T-helper 1 cell treated with Interleukin-12 subunit alpha and Interleukin-12 subunit beta and Interleukin-4 antibody, amounts not matched to agents 30 μg/mL and 1 μg/mL, for 36 hours (primary cell): ENCODE results near the gene FBH1.
"Not testable (repeated sequence)": the region's sequence is repeated elsewhere in the genome, so short reads cannot be mapped to it uniquely, and the experiment has no call there.

ENCODE experiments used
- H3K27ac Mint-ChIP-seq: one replicate; pipeline ENCODE4 v1.8.0; 2021; ENCODE audit warnings: mild to moderate bottlenecking, mixed read lengths
- H3K27me3 Mint-ChIP-seq: one replicate; pipeline ENCODE4 v1.8.0; 2021; ENCODE audit warnings: low read depth, mixed read lengths
- H3K36me3 Mint-ChIP-seq: one replicate; pipeline ENCODE4 v1.8.0; 2021; ENCODE audit warnings: low read depth, mixed read lengths
- H3K4me1 Mint-ChIP-seq: one replicate; pipeline ENCODE4 v1.8.0; 2021; ENCODE audit warnings: low read depth, mixed read lengths
- H3K4me3 Mint-ChIP-seq: one replicate; pipeline ENCODE4 v1.8.0; 2021; ENCODE audit warnings: mild to moderate bottlenecking, moderate library complexity, mixed read lengths
- H3K9me3 Mint-ChIP-seq: one replicate; pipeline ENCODE4 v1.8.0; 2021; ENCODE audit warnings: mixed read lengths

Gene FBH1

DNA sequence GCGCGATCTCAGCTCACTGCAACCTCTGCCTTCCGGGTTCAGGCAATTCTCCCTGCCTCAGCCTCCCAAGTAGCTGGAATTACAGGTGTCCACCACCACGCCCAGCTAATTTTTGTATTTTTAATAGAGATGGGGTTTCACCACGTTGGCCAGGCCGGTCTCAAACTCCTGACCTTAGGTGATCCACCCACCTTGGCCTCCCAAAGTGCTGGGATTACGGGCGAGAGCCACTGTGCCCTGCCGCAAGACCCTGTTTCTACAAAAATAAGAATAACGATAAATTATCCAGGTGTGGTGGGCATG, 70.9 kb downstream of the FBH1 start:
- H3K4me3 Mint-ChIP-seq, H3K9me3 Mint-ChIP-seq, H3K27me3 Mint-ChIP-seq, H3K4me1 Mint-ChIP-seq, H3K27ac Mint-ChIP-seq: not testable (repeated sequence)
- peaks cover 30% of the 10 kb centered on the region for H3K36me3 Mint-ChIP-seq

- no peaks in the 10 kb centered on the region for H3K9me3 Mint-ChIP-seq
- H3K4me1 Mint-ChIP-seq = peaks cover 1% of the 10 kb centered on the region
- no peak overlapping the region for H3K4me3 Mint-ChIP-seq
- H3K27ac Mint-ChIP-seq = no peak overlapping the region
- H3K36me3 Mint-ChIP-seq = peaks cover 25% of the 10 kb centered on the region
- no peaks in the 10 kb centered on the region for H3K27me3 Mint-ChIP-seq
These were observed 71.5 kb downstream of the FBH1 start for GRCh38 chr10:5961405-5962100.

DNA sequence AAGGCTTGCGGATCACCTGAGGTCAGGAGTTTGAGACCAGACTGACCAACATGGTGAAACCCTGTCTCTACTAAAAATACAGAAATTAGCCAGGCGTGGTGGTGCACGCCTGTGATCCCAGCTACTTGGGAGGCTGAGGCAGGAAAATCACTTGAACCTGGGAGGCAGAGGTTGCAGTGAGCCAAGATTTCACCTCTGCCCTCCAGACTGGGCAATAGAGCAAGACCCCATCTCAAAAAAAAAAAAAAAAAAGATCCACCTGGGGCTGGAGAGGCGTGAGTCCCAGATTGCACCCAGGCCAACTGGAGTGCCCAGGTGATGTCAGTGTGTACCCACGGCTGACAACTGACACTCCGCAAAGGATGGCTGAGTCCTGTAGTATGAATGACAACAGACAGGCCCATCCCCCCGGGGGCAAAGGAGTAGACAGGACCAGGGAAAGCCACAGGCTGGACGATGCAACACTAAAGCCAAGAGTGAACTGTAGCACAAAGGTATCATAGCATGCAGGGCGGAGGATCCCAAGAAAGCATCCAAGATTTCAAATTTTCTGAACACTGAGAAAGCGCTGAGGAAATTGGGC, 72.4 kb downstream of the FBH1 start:
- Mint-ChIP-seq H3K27ac (peak overlapping the region; percentile 49), H3K36me3 (peaks cover 22% of the 10 kb centered on the region)
- not testable (repeated sequence) for H3K9me3 Mint-ChIP-seq, H3K4me3 Mint-ChIP-seq, H3K4me1 Mint-ChIP-seq, H3K27me3 Mint-ChIP-seq

DNA sequence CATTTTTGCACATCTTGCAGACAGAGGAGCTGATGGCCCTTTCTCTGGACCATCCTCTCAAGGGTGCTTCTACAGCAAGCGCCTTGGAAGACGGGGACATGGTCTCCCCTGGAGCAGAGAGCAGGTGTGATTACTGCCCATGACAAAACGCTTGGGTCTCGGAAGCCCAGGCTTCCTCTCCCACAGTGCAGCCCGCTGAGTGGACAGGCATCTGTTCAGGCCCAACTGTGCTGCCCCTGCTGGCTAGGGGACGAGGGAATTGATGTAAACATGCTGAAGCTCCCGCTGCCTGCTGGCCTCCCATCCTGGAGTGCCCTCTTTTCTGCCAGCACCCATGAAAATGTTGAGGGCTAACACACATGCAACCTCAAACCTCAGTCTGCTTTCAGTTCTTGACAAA, 73.0 kb downstream of the FBH1 start:
- Mint-ChIP-seq H3K27ac (no peak overlapping the region), H3K9me3 (no peaks in the 10 kb centered on the region), H3K36me3 (peaks cover 23% of the 10 kb centered on the region), H3K4me1 (peaks cover 1% of the 10 kb centered on the region), H3K4me3 (no peak overlapping the region), H3K27me3 (no peaks in the 10 kb centered on the region)

- Mint-ChIP-seq H3K4me1 (peaks cover 3% of the 10 kb centered on the region), H3K36me3 (peaks cover 28% of the 10 kb centered on the region), H3K4me3 (no peak overlapping the region), H3K27ac (no peak overlapping the region), H3K9me3 (no peaks in the 10 kb centered on the region), H3K27me3 (no peaks in the 10 kb centered on the region)
These were observed 73.5 kb downstream of the FBH1 start for GRCh38 chr10:5963591-5963990.

GRCh38 chr10:5964736-5965135, 74.7 kb downstream of the FBH1 start:
- Mint-ChIP-seq H3K27ac (no peak overlapping the region), H3K4me1 (peaks cover 7% of the 10 kb centered on the region), H3K4me3 (no peak overlapping the region), H3K36me3 (peaks cover 27% of the 10 kb centered on the region), H3K9me3 (no peaks in the 10 kb centered on the region), H3K27me3 (no peaks in the 10 kb centered on the region)

- peaks cover 30% of the 10 kb centered on the region for H3K36me3 Mint-ChIP-seq
- no peak overlapping the region for H3K4me3 Mint-ChIP-seq
- peaks cover 12% of the 10 kb centered on the region for H3K4me1 Mint-ChIP-seq
- H3K9me3 Mint-ChIP-seq = no peaks in the 10 kb centered on the region
- no peaks in the 10 kb centered on the region for H3K27me3 Mint-ChIP-seq
- H3K27ac Mint-ChIP-seq = no peak overlapping the region
These were observed 75.2 kb downstream of the FBH1 start for GRCh38 chr10:5965266-5965665.

DNA sequence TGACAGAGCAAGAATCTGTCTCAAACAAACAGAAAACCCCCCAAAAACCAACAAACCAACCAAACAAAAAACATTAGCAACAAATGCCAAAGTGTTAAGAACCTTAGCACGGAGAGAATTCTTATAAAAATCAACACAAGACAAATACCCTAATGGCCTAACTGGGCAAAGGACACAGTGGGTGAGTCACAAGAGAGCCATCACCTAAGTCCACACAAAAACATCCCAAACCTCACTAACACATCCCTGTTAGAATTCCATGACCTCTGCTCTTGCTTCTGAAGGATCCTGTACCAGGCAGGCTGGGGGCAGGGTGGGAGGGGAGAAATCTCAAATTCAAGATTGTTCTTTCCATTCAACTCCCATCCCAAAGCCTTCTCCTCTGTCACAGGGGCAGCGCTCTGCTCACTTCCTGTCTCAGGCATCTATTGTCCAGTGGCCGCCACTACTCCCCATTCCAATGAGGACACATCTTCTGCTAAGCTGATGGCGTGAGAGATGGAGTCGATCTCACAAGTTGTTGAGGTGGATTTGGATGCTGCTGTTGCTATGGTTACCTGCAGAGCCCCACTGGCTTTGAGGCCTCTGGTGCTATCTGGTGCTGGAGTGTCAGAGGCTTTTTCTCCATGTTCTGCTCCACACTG, 78.1 kb downstream of the FBH1 start:
- Mint-ChIP-seq H3K27ac (no peak overlapping the region), H3K9me3 (no peaks in the 10 kb centered on the region), H3K4me1 (peaks cover 26% of the 10 kb centered on the region), H3K36me3 (peaks cover 21% of the 10 kb centered on the region), H3K4me3 (no peak overlapping the region), H3K27me3 (no peaks in the 10 kb centered on the region)

DNA sequence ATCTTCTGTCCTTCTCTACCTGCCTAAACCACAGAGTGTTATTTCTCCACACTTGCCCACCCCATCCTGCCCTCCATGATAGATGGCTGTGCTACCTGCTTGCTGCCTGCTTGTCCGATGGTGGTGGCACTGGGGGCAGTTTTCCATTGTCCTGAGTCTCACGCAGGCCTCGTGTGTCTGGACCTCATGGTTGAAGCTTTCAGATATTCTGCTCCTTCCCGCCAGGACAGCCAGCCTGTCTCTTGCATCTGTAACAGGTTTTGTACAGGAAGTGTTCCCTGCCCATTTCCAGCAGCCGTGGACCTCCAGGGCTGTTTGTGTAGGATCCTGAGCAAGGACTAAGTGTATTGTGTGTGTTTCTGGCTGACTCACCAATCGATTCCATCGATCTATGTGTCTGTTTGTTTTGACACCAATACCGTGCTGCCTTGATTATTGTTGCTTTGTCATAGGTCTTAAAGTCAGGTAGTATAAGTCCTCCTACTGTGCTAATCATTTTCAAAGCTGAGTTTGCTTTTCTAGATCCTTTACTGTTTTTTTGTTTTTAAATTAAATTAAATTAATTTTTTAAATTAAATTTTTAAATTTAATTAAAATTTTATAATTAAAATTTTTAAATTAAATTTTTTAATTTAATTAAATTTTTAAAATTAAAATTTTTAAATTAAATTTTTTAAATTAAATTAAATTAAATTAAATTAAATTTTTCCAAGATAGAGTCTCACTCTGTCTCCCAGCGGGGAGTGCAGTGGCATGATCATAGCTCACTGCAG, 78.8 kb downstream of the FBH1 start:
- no peak overlapping the region for H3K27ac Mint-ChIP-seq
- H3K4me3 Mint-ChIP-seq = no peak overlapping the region
- H3K9me3 Mint-ChIP-seq = no peaks in the 10 kb centered on the region
- peaks cover 32% of the 10 kb centered on the region for H3K4me1 Mint-ChIP-seq
- H3K36me3 Mint-ChIP-seq = peaks cover 18% of the 10 kb centered on the region
- no peaks in the 10 kb centered on the region for H3K27me3 Mint-ChIP-seq

DNA sequence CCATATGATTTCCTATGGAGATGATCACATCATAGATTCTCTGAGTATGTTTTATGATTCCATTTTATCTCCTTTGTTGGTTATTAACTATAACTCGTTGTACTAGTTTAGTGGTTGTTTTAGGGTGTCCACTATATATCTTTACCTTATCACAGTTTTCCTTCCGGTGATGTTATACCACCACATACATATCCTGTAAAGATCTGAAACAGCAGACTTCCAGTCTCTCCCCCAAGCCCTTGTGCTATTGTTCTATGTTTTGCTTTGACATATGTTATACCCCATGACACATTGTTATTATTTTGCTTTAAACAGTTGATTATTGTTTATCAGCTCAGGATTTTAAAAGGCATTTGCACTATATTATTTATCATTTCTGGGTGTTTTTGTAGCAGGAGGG, 80.0 kb downstream of the FBH1 start:
- no peak overlapping the region for H3K4me3 Mint-ChIP-seq
- no peaks in the 10 kb centered on the region for H3K9me3 Mint-ChIP-seq
- peaks cover 37% of the 10 kb centered on the region for H3K4me1 Mint-ChIP-seq
- no peaks in the 10 kb centered on the region for H3K27me3 Mint-ChIP-seq
- H3K36me3 Mint-ChIP-seq = peaks cover 20% of the 10 kb centered on the region
- no peak overlapping the region for H3K27ac Mint-ChIP-seq

GRCh38 chr10:5970527-5970926, 80.5 kb downstream of the FBH1 start:
- H3K4me1 Mint-ChIP-seq = peaks cover 41% of the 10 kb centered on the region
- H3K4me3 Mint-ChIP-seq = no peak overlapping the region
- H3K36me3 Mint-ChIP-seq = peaks cover 20% of the 10 kb centered on the region
- H3K9me3 Mint-ChIP-seq = no peaks in the 10 kb centered on the region
- H3K27ac Mint-ChIP-seq = no peak overlapping the region
- H3K27me3 Mint-ChIP-seq = no peaks in the 10 kb centered on the region

- Mint-ChIP-seq H3K27me3 (no peaks in the 10 kb centered on the region), H3K36me3 (peaks cover 20% of the 10 kb centered on the region), H3K9me3 (no peaks in the 10 kb centered on the region), H3K4me3 (peak overlapping the region; percentile 53), H3K4me1 (peaks cover 48% of the 10 kb centered on the region), H3K27ac (peak overlapping the region; percentile 76)
These were observed 81.3 kb downstream of the FBH1 start for GRCh38 chr10:5971315-5971832.

- Mint-ChIP-seq H3K4me1 (peaks cover 50% of the 10 kb centered on the region), H3K36me3 (peaks cover 20% of the 10 kb centered on the region)
These were observed 81.8 kb downstream of the FBH1 start for GRCh38 chr10:5971886-5972285.

GRCh38 chr10:5973069-5973468, 83.0 kb downstream of the FBH1 start:
- Mint-ChIP-seq H3K27ac (no peak overlapping the region), H3K27me3 (no peaks in the 10 kb centered on the region), H3K4me3 (no peak overlapping the region), H3K9me3 (no peaks in the 10 kb centered on the region), H3K36me3 (peaks cover 16% of the 10 kb centered on the region), H3K4me1 (peaks cover 50% of the 10 kb centered on the region)

More at GRCh38 chr10:5971886-5972285, 81.8 kb downstream of the FBH1 start:
- no peak overlapping the region for H3K27ac Mint-ChIP-seq
- H3K9me3 Mint-ChIP-seq = no peaks in the 10 kb centered on the region
- H3K4me3 Mint-ChIP-seq = no peak overlapping the region
- no peaks in the 10 kb centered on the region for H3K27me3 Mint-ChIP-seq
